ENCODE results near the gene CORO2A. TPM values are rescaled to one million over a fixed set of nuclear protein-coding genes. Genes with fewer than 3 reads are reported as not detected.

CORO2A gene
- total and polyA plus RNA-seq, 2 of the 13 experiments (the other 11 are each of a cell fraction or from before 2014, with no cell fraction given) = 14.4 to 15.3 TPM

DNA sequence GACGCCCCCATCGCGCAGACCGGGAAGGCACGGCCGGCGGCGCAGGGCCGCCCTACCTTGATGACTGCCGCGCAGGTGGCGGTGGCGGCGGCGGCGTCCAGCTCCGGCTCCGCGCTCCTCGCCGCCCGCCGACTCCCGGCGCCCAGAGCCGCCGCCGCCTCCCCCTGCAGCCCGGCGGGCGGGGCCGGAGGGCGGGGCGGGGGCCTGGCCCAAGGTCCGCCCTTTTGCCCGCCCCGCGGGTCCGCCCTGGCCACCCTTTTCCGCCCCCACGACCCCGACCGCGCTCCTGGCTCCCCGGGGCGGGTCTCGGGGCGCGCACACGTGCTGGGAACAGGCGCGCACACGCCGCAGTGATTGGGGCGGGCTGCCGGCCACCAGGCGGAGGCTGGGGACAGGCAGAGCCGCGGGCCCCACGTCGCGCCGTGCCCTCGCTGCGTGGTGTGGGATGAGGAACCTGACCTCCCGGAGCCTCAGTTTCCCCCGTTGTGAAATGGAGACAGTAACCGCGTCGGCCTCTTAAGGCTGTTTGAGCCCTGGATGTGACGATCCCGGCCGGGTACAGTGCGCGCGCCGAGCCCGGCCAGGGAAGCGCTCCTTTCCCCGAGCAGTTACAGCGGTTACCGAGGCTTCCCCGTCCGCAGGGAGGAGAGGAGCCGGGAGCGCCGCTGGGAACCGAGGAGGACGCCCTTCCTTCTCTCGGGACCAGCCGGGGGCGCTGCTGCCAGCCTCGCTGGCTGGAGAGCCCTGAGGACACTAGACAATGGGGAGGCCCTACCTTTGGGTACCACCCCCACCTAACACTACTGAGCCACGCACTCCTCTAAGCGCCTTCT is at the start of gene CORO2A (continued):
- TF ChIP-seq ADNP (CRISPR knock-in tag; IDR thresholded peaks at IDR 0.05) (no peak), NFE2L1 (CRISPR knock-in tag; IDR thresholded peaks at IDR 0.05; ENCODE audit: borderline replicate concordance) (no peak), ZNF101 (CRISPR knock-in tag; IDR thresholded peaks at IDR 0.05; ENCODE audit: borderline replicate concordance, low read depth) (no peak), TBX2 (CRISPR knock-in tag; IDR thresholded peaks at IDR 0.05; ENCODE audit: borderline replicate concordance) (peak; percentile 57; the same call in 1 of the 2 replicates), BRD4 (CRISPR knock-in tag; IDR thresholded peaks at IDR 0.05) (peak; percentile 78), TRIM24 (CRISPR knock-in tag; IDR thresholded peaks at IDR 0.05) (no peak), MAZ (IDR thresholded peaks at IDR 0.05; ENCODE audit: borderline replicate concordance, low read depth, low read length) (no peak), MAZ (CRISPR knock-in tag; IDR thresholded peaks at IDR 0.05; ENCODE audit: low read depth) (peak; percentile 90), NBN (conservative IDR thresholded peaks at IDR 0.05) (no peak), ZNF746 (CRISPR knock-in tag; IDR thresholded peaks at IDR 0.05) (peak; percentile 67; the same call in 1 of the 2 replicates), SATB2 (CRISPR knock-in tag; IDR thresholded peaks at IDR 0.05) (no peak), ZNF549 (CRISPR knock-in tag; IDR thresholded peaks at IDR 0.05) (no peak), NR3C1 (CRISPR knock-in tag; IDR thresholded peaks at IDR 0.05) (no peak), RBM39 (IDR thresholded peaks at IDR 0.05; ENCODE audit: low read depth, low read length, poor library complexity, severe bottlenecking) (peak; percentile 44), ZNF251 (CRISPR knock-in tag; IDR thresholded peaks at IDR 0.05) (no peak), NFKB2 (CRISPR knock-in tag; IDR thresholded peaks at IDR 0.05; ENCODE audit: borderline replicate concordance) (peak; percentile 73; the same call in 1 of the 2 replicates), THAP11 (CRISPR knock-in tag; IDR thresholded peaks at IDR 0.05) (peak; percentile 44; the same call in 1 of the 2 replicates), NFIC (IDR thresholded peaks at IDR 0.05; ENCODE audit: low read length) (no peak), PITX1 (CRISPR knock-in tag; IDR thresholded peaks at IDR 0.05) (peak; percentile 55), HCFC1 (IDR thresholded peaks at IDR 0.05; ENCODE audit: low read depth, low read length) (no peak)
- TF ChIP-seq, protein P1, sequence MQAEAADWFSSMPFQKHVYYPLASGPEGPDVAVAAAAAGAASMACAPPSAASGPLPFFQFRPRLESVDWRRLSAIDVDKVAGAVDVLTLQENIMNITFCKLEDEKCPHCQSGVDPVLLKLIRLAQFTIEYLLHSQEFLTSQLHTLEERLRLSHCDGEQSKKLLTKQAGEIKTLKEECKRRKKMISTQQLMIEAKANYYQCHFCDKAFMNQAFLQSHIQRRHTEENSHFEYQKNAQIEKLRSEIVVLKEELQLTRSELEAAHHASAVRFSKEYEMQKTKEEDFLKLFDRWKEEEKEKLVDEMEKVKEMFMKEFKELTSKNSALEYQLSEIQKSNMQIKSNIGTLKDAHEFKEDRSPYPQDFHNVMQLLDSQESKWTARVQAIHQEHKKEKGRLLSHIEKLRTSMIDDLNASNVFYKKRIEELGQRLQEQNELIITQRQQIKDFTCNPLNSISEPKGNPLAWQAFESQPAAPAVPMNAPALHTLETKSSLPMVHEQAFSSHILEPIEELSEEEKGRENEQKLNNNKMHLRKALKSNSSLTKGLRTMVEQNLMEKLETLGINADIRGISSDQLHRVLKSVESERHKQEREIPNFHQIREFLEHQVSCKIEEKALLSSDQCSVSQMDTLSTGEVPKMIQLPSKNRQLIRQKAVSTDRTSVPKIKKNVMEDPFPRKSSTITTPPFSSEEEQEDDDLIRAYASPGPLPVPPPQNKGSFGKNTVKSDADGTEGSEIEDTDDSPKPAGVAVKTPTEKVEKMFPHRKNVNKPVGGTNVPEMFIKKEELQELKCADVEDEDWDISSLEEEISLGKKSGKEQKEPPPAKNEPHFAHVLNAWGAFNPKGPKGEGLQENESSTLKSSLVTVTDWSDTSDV (CRISPR knock-in tag; IDR thresholded peaks at IDR 0.05) = peak; percentile 68; the same call in 1 of the 2 replicates
- TF ChIP-seq, protein P2, sequence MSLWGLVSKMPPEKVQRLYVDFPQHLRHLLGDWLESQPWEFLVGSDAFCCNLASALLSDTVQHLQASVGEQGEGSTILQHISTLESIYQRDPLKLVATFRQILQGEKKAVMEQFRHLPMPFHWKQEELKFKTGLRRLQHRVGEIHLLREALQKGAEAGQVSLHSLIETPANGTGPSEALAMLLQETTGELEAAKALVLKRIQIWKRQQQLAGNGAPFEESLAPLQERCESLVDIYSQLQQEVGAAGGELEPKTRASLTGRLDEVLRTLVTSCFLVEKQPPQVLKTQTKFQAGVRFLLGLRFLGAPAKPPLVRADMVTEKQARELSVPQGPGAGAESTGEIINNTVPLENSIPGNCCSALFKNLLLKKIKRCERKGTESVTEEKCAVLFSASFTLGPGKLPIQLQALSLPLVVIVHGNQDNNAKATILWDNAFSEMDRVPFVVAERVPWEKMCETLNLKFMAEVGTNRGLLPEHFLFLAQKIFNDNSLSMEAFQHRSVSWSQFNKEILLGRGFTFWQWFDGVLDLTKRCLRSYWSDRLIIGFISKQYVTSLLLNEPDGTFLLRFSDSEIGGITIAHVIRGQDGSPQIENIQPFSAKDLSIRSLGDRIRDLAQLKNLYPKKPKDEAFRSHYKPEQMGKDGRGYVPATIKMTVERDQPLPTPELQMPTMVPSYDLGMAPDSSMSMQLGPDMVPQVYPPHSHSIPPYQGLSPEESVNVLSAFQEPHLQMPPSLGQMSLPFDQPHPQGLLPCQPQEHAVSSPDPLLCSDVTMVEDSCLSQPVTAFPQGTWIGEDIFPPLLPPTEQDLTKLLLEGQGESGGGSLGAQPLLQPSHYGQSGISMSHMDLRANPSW (CRISPR knock-in tag; IDR thresholded peaks at IDR 0.05; ENCODE audit: borderline replicate concordance) = peak; percentile 85; the same call in 1 of the 2 replicates
- TF ChIP-seq, protein P3, sequence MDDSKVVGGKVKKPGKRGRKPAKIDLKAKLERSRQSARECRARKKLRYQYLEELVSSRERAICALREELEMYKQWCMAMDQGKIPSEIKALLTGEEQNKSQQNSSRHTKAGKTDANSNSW (CRISPR knock-in tag; IDR thresholded peaks at IDR 0.05; ENCODE audit: borderline replicate concordance) = no peak
- TF ChIP-seq, protein P4, sequence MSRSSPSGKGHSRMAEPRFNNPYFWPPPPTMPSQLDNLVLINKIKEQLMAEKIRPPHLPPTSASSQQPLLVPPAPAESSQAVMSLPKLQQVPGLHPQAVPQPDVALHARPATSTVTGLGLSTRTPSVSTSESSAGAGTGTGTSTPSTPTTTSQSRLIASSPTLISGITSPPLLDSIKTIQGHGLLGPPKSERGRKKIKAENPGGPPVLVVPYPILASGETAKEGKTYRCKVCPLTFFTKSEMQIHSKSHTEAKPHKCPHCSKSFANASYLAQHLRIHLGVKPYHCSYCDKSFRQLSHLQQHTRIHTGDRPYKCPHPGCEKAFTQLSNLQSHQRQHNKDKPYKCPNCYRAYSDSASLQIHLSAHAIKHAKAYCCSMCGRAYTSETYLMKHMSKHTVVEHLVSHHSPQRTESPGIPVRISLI (CRISPR knock-in tag; IDR thresholded peaks at IDR 0.05; ENCODE audit: borderline replicate concordance) = no peak

All from HepG2 (cell line).